Islet precursor cell (in vitro differentiated cells): ENCODE data around the gene ACCSL.

ENCODE experiments used
- DNase-seq: peaks from one replicate; pipeline ENCODE4 v3.0.0-alpha.2; 2018

Gene ACCSL

GRCh38 chr11:44065841-44066731 lies 18.3 kb downstream of the ACCSL start, which contains the start of gene ACCS:
Gene ACCS, plus strand, starts transcription at chr11:44066270. Its CDS starts 1,358 bp downstream, at chr11:44067628.
- DNase-seq: peak; percentile 97

GRCh38 chr11:44066732-44067141 lies 19.0 kb downstream of the ACCSL start:
- peak; percentile 22 for DNase-seq

- no peak for DNase-seq
These were observed 19.5 kb downstream of the ACCSL start for GRCh38 chr11:44067266-44067665.

GRCh38 chr11:44068180-44068579 lies 20.4 kb downstream of the ACCSL start:
- DNase-seq: no peak

- peak; percentile 50 for DNase-seq
These were observed 23.4 kb downstream of the ACCSL start for GRCh38 chr11:44071157-44071556.

- peak; percentile 50 for DNase-seq
These were observed 25.2 kb downstream of the ACCSL start for GRCh38 chr11:44072757-44073658.

GRCh38 chr11:44078794-44079193 lies 31.0 kb downstream of the ACCSL start:
- DNase-seq: no peak

GRCh38 chr11:44079376-44079775 lies 31.6 kb downstream of the ACCSL start:
- peak; percentile 45 for DNase-seq

- DNase-seq: peak; percentile 33
These were observed 33.2 kb downstream of the ACCSL start for GRCh38 chr11:44080951-44081350.

GRCh38 chr11:44082645-44083044 lies 34.9 kb downstream of the ACCSL start:
- no peak for DNase-seq

- DNase-seq: no peak
These were observed 35.7 kb downstream of the ACCSL start for GRCh38 chr11:44083433-44083832.

GRCh38 chr11:44083906-44084305 lies 36.1 kb downstream of the ACCSL start:
- no peak for DNase-seq

- DNase-seq: no peak
These were observed 37.5 kb downstream of the ACCSL start for GRCh38 chr11:44085330-44085729.

GRCh38 chr11:44088377-44088776 lies 40.6 kb downstream of the ACCSL start:
- no peak for DNase-seq

GRCh38 chr11:44088871-44089270 lies 41.1 kb downstream of the ACCSL start:
- no peak for DNase-seq

GRCh38 chr11:44090539-44090938 lies 42.8 kb downstream of the ACCSL start:
- no peak for DNase-seq

- peak; percentile 84 for DNase-seq
These were observed 46.6 kb downstream of the ACCSL start for GRCh38 chr11:44094260-44094868.

GRCh38 chr11:44095506-44096359 lies 48.0 kb downstream of the ACCSL start, which contains the start of gene EXT2:
Gene EXT2, plus strand, starts transcription at chr11:44095678. Its CDS starts 12,035 bp downstream, at chr11:44107713.
- DNase-seq: peak; percentile 92

- no peak for DNase-seq
These were observed 48.8 kb downstream of the ACCSL start for GRCh38 chr11:44096360-44097185.

GRCh38 chr11:44097821-44098220 lies 50.0 kb downstream of the ACCSL start:
- no peak for DNase-seq

GRCh38 chr11:44101098-44101497 lies 53.3 kb downstream of the ACCSL start:
- no peak for DNase-seq
